Esophagus squamous epithelium (tissue), 5 donors: ENCODE data around the gene TBXT. TPM values are rescaled to one million over a fixed set of nuclear protein-coding genes. Genes with fewer than 3 reads are reported as not detected.

Source experiments
- DNase-seq: peaks from one replicate; lab custom pipeline; 2025; lab: John Stamatoyannopoulos, UW
- H3K27ac ChIP-seq, 4 donors: fragments of 200-600 bp; sonication (generic); one replicate each; pipeline ENCODE4 v1.5.1; 2016 to 2019; ENCODE audit warnings: mild to moderate bottlenecking in 1 of 4
- H3K27me3 ChIP-seq, 4 donors: fragments of 200-600 bp; sonication (generic); 1 replicate in 3 of 4; 2 replicates in 1 of 4; pipeline versions ENCODE4 v1.5.1 to v1.6.0; 2017 to 2021; ENCODE audit warnings: antibody characterized with exemption in 1 of 4
- H3K36me3 ChIP-seq, 3 donors: fragments of 200-600 bp; sonication (generic); one replicate each; pipeline ENCODE4 v1.5.1; 2016 to 2019
- H3K4me1 ChIP-seq, 3 donors: fragments of 200-600 bp; sonication (generic); one replicate each; pipeline ENCODE4 v1.5.1; 2017 to 2019
- H3K4me3 ChIP-seq, 4 donors: fragments of 200-600 bp; sonication (generic); 1 replicate in 3 of 4; 2 replicates in 1 of 4; pipeline ENCODE4 v1.5.1; 2016 to 2019; ENCODE audit warnings: mild to moderate bottlenecking in 2 of 4, moderate library complexity in 1 of 4
- H3K9me3 ChIP-seq, 3 donors: fragments of 200-600 bp; sonication (generic); one replicate each; pipeline ENCODE4 v1.5.1; 2016 to 2019
- CTCF ChIP-seq, 6 experiments: fragments of 450-650 bp in 4 of 6; fragments of 200-600 bp in 2 of 6; sonication (generic) in 2 of 6; IDR thresholded peaks; one replicate each; pipeline ENCODE4 v1.5.1; 2016 to 2019; ENCODE audit warnings: antibody characterized with exemption in 6 of 6, mild to moderate bottlenecking in 4 of 6, moderate library complexity in 4 of 6
- POLR2A ChIP-seq, 4 donors: fragments of 450-650 bp; IDR thresholded peaks; one replicate each; pipeline ENCODE4 v1.6.1; 2017; ENCODE audit warnings: antibody characterized with exemption in 4 of 4, mild to moderate bottlenecking in 4 of 4, moderate library complexity in 3 of 4
- WGBS, 2 donors: methylation state at CpG; one replicate each; pipeline ENCODE4 v1.1.5; 2018; 5-methylcytosine and 5-hydroxymethylcytosine counted together
- intact Hi-C: fragments of 100-400 bp; cut with DNase I; formaldehyde crosslinking; loops from one replicate; pipeline ENCODE4 v1.15.0; 2022
- total RNA-seq, 4 donors: library from RNA; depleted of rRNA; stranded (reverse); fragments of >200 nt; gene quantifications; one replicate each; pipeline ENCODE4 v1.1.0, GENCODE V29; 2016
- donor health status: DM: yes; HTN: yes; CAD: no.

TBXT gene
- total RNA-seq, 4 donors from 2014 or later: not detected

GRCh38 chr6:166201878-166202277 is 34.2 kb upstream of the TBXT start:
- H3K27me3 ChIP-seq: no peaks in the 10 kb centered on the region
- TF ChIP-seq CTCF (IDR thresholded peaks at IDR 0.05): no peak
- TF ChIP-seq POLR2A (IDR thresholded peaks at IDR 0.05): no peak
- WGBS, 2 donors: 38 to 43% methylated on average over 2 of the region's 2 CpGs
- H3K4me1 ChIP-seq: no peaks in the 10 kb centered on the region
- H3K36me3 ChIP-seq: no peaks in the 10 kb centered on the region
- H3K9me3 ChIP-seq: no peaks in the 10 kb centered on the region
- intact Hi-C loops: no loop called here
- no peak for DNase-seq
- no peak overlapping the region for H3K4me3 ChIP-seq
- no peak overlapping the region for H3K27ac ChIP-seq

- no peaks in the 10 kb centered on the region for H3K36me3 ChIP-seq
- H3K4me1 ChIP-seq: no peaks in the 10 kb centered on the region
- DNase-seq: no peak
- H3K4me3 ChIP-seq: no peak overlapping the region
- H3K27me3 ChIP-seq: no peaks in the 10 kb centered on the region
- intact Hi-C loops: no loop called here
- 63% methylated on average over 2 of the region's 5 CpGs; no CpG with 5 or more reads in 1 of the 2 donors for WGBS, 2 donors
- TF ChIP-seq CTCF (IDR thresholded peaks at IDR 0.05) (no peak), POLR2A (IDR thresholded peaks at IDR 0.05) (no peak)
- no peak overlapping the region for H3K27ac ChIP-seq
- H3K9me3 ChIP-seq: no peaks in the 10 kb centered on the region
Observed at GRCh38 chr6:166197361-166197760, 29.7 kb upstream of the TBXT start.

- no peak overlapping the region for H3K4me3 ChIP-seq
- H3K36me3 ChIP-seq: no peaks in the 10 kb centered on the region
- no peaks in the 10 kb centered on the region for H3K27me3 ChIP-seq
- TF ChIP-seq POLR2A (IDR thresholded peaks at IDR 0.05) (no peak), CTCF (IDR thresholded peaks at IDR 0.05) (no peak)
- H3K9me3 ChIP-seq: no peaks in the 10 kb centered on the region
- intact Hi-C loops: no loop called here
- 58 to 64% methylated on average over 3 to 5 of the region's 10 CpGs for WGBS, 2 donors
- DNase-seq: no peak
- no peaks in the 10 kb centered on the region for H3K4me1 ChIP-seq
- no peak overlapping the region for H3K27ac ChIP-seq
Observed at GRCh38 chr6:166195860-166196238, 28.2 kb upstream of the TBXT start.

GRCh38 chr6:166194914-166195859 is 27.5 kb upstream of the TBXT start:
- intact Hi-C loops: no loop called here
- no peaks in the 10 kb centered on the region for H3K36me3 ChIP-seq
- no peaks in the 10 kb centered on the region for H3K27me3 ChIP-seq
- no peak for DNase-seq
- no peaks in the 10 kb centered on the region for H3K4me1 ChIP-seq
- no peaks in the 10 kb centered on the region for H3K9me3 ChIP-seq
- 30 to 47% methylated on average over 11 of the region's 13 CpGs for WGBS, 2 donors
- H3K4me3 ChIP-seq: no peak overlapping the region
- no peak for TF ChIP-seq POLR2A (IDR thresholded peaks at IDR 0.05)
- no peak for TF ChIP-seq CTCF (IDR thresholded peaks at IDR 0.05)
- no peak overlapping the region for H3K27ac ChIP-seq

- no peaks in the 10 kb centered on the region for H3K4me1 ChIP-seq
- no peaks in the 10 kb centered on the region for H3K9me3 ChIP-seq
- H3K4me3 ChIP-seq: no peak overlapping the region
- 40 to 78% methylated on average over 2 to 4 of the region's 5 CpGs for WGBS, 2 donors
- H3K27me3 ChIP-seq: no peaks in the 10 kb centered on the region
- no peak overlapping the region for H3K27ac ChIP-seq
- intact Hi-C loops: no loop called here
- no peak for DNase-seq
- H3K36me3 ChIP-seq: no peaks in the 10 kb centered on the region
- TF ChIP-seq CTCF (IDR thresholded peaks at IDR 0.05) (no peak), POLR2A (IDR thresholded peaks at IDR 0.05) (no peak)
Observed at GRCh38 chr6:166192557-166192956, 24.9 kb upstream of the TBXT start.
